ENCODE measurements around the gene PLET1. TPM values are rescaled to one million over a fixed set of nuclear protein-coding genes. Genes with fewer than 3 reads are reported as not detected.

Gene PLET1, protein sequence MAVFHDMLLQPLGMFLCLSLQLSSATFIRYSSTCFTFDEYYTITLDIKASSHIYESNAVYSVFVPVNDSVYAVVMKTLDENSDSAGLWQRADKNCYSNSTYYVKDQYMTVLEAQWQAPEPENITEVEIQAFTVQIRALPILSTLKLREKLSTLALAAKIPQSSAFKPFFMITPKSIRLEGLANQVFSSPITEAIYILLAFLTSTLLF
- not detected in 5 replicates for total RNA-seq (2022; extraction: Qiagen RNA extraction; ENCODE audit: low read depth)

DNA sequence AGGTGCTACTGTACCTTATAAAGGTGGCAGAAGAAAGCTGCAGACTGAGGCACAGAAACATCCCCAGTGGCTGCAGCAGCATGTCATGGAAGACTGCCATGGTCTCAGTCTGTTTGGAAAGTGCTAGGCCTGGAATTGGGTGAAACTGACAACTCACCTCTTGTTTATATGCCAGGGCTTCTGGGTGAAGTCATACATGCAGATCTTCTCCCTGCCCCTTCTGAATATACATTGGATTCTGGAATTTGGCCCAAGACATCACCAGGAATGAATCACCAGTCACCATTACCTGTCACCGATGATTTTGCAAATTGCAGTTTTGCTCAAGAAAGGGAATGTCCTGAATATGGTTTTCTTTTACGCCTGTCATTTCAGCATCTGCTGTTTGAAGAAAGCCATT, at the start of gene PLET1:
Gene PLET1 (minus strand): TSS at position 371 of the 400 bp plus-strand sequence. CDS start 271 bp downstream, at position 100.

DNA sequence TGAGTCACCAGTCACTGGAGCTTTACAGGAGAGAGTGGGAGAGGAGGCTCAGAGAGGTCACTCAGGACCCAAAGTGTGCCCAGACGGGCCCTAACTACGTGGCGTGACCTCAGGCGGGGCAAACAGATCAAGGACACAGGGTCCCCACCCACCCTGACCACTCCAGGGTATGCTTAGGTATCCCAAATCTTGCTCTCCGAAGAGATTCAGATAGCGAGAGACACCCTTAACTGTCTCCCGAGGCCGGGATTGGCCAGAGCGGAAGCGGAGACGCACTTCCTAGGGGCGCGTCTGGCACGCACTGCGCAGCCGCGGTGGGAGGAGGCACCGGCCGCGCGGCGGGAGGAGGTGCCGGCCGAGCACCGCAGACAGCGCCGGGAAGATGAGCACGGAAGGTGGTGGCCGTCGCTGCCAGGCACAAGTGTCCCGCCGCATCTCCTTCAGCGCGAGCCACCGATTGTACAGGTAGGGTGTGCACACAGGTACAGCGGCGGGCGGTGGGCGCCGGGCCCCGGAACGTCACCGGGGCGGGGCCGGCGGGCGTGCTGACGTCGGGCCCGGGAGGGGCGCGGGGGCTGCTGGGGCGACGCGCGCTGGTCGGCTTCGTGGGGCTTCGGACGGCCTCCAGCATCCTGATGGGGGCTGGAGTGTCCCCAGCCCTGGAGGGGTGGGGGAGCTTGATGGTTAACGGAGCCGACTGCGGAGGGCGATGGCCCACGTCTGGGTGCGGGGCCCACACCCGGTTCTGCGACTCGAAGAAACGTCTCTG, 34.4 kb downstream of the PLET1 start, which contains the start of gene PTS:
Gene PTS (plus strand): TSS at position 367 of the 769 bp plus-strand sequence. CDS start 16 bp downstream, at position 383.

Other genes starting within 250 kb of the PLET1 start
- 24.1 to 33.2 TPM (median 27.0 TPM) in 5 replicates for gene DLAT, start 235.5 kb downstream of the PLET1 start, total RNA-seq (2022; extraction: Qiagen RNA extraction; ENCODE audit: low read depth)
- 0.71 to 1.4 TPM (median 1.1 TPM) in 5 replicates for gene PIH1D2, start 186.8 kb downstream of the PLET1 start, total RNA-seq (2022; extraction: Qiagen RNA extraction; ENCODE audit: low read depth)
- 13.2 to 19.3 TPM (median 13.8 TPM) in 5 replicates for gene NKAPD1, start 186.6 kb downstream of the PLET1 start, total RNA-seq (2022; extraction: Qiagen RNA extraction; ENCODE audit: low read depth)
- gene TIMM8B, start 174.1 kb downstream of the PLET1 start, total RNA-seq (2022; extraction: Qiagen RNA extraction; ENCODE audit: low read depth): 65.4 to 79.6 TPM (median 72.5 TPM) in 5 replicates
- 62.4 to 88.2 TPM (median 65.8 TPM) in 5 replicates for gene SDHD, start 174.0 kb downstream of the PLET1 start, total RNA-seq (2022; extraction: Qiagen RNA extraction; ENCODE audit: low read depth)
- gene IL18, start 96.8 kb downstream of the PLET1 start, total RNA-seq (2022; extraction: Qiagen RNA extraction; ENCODE audit: low read depth): 83.8 to 101 TPM (median 94.5 TPM) in 5 replicates
- gene TEX12, start 93.5 kb downstream of the PLET1 start, total RNA-seq (2022; extraction: Qiagen RNA extraction; ENCODE audit: low read depth): not detected in 5 replicates
- 0.79 to 1.3 TPM (median 0.95 TPM) in 5 replicates for gene BCO2, start 85.3 kb downstream of the PLET1 start, total RNA-seq (2022; extraction: Qiagen RNA extraction; ENCODE audit: low read depth)
- 29.3 to 33.8 TPM (median 30.9 TPM) in 5 replicates for gene PTS, start 34.4 kb downstream of the PLET1 start, total RNA-seq (2022; extraction: Qiagen RNA extraction; ENCODE audit: low read depth)